NOMO-1 (cell line): ENCODE measurements around the gene YJEFN3.

Experiments
- DNase-seq, 2 experiments: peaks; one replicate each; lab custom pipeline; 2025; ENCODE audit not compliant: unreplicated experiment in 2 of 2; lab: John Stamatoyannopoulos, UW

Gene YJEFN3

DNA sequence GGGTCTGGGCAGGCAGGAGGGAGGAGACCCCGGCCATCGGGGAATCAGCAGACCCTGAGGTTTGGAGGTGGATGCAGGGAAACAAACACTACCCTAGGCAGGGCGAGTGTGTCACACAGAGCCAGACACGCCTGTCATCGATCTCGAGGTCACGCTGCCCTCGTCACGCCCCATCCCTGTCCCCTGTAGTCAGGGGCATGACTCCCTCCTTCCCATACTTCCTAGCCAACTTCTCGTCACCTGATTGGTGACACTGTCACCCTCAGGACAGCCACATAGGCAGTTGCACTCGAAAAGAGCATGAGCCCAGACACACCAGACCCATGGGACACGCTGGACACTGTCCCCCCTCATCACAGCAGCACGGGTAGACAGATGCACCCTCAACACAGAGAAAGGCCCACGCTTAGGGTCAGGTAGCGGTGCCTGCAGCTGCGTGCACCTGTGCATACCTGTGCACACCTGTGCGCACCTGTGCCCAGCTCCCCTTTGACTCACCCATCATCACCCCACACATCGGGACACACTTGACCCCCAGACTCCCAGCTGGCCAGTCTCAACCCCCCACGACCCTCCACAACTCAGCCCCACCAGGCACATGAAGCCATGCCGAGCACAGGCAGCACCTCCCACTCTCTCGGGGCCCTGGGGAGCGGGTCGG lies 21.2 kb downstream of the YJEFN3 start:
- DNase-seq: no peak

DNA sequence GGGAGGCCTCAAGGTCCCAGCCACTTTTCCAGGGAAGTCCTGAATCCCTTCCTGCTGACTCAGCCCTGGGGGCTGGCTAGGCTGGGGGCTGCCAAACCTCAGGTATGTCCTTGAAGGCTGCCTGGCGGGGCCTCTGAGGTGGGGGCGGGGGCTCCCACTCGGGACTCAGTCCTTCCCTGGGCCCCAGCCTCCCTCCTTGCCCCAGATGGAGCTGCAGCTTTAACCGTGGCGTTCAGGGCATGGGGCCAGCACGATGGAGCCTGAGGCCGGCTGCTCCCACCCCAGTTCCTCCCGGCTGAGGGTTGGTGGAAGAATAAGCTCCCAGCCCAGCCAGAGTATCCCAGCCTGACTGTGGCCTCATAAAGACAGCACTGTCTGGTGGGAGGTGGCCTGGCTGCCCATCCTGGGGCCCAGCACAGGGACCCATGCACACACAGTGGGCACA lies 21.8 kb downstream of the YJEFN3 start:
- DNase-seq: no peak

DNA sequence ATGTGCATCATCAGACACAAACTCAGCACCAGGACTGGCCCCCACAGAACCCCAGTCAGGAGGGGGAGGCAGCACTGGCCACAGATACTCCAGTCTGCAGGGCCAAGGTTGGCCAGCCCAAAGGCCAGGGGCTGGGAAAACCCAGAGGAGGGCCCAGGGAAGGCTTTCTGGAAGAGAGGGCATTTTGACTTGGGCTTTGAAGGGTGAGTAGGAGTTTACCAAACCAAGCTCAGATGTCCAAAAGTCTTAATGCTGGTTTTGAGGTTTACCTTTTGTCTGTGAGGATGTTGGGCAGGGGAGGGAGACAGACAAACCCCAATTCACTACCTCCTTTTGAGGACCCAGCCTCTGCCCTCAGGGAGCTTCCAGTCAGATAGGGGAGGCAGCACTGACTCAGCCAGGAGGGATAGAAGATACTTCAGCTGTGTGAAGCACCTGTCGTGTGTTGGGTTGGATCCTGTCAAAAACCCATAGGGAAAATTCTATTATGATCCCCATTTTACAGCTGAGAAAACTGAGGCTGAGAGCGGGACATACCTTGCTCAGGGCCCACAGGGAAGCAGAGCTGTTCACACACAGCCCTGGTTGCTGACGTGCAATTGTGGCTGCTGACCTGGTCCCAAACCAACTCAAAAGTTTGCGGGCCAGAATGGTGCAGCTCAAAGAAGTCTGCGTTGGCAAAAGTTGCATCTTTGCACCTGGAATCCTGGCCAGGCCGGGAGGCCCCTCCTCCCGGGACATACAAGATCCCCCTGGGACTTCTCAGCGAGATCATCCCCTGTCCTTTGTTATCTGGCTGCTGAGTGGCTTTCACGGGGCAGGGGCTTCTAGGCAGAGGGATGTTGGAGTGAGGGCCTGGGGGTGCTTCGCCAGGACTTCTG lies 22.5 kb downstream of the YJEFN3 start:
- DNase-seq: no peak

DNA sequence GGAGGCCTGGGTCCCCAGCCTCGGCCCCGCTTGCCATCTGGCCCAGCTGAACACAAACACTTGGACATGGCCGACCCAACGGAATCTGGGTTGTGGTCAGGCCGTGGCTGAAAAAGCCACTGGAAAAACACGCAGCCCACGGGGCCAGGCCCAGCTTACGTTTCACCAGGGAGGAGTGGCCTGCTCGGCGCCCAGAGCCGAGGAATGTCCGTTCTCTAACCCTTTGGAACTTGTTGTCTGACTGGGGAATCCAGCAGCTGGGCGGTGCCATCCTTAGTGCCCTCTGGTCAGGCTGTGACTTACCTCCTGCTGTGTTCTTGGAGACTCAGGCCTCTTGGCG lies 23.1 kb downstream of the YJEFN3 start:
- DNase-seq: no peak

DNA sequence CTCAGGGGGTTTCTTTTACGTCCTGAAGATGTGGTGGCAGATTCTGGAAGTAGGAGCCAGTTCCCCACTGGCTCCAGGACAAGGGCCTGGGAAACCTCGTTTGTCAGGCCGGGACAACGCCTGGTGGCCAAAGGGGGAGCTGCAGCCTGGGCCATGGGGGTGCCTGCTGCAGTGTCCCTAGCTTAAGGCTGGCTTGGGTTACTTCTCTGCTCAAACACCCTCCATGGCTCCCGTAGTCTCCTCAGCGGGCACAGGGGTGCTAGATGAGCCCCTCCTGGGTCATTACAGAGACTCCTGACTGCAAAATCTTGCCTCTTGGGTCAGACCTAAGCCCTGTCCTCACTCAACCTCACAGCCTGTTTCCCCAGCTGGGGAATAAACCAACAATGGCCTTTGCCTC lies 24.1 kb downstream of the YJEFN3 start:
- DNase-seq: no peak

DNA sequence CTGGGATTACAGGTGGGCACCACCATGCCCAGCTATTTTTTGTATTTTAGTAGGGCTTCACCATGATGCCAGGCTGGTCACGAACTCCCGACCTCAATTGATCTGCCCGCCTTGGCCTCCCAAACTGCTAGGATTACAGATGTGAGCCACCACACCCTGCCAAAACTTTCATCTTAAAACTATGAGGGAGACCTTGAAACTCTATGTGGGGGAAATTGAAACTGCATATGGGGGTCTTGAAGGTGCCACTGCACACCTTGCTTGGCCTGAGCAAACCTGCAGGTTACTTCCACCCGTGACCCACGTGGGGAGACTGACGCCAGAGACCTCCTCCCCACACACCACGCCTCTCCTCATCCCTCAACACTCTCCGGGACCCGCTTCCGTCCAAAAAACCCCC lies 25.0 kb downstream of the YJEFN3 start:
- no peak for DNase-seq

DNA sequence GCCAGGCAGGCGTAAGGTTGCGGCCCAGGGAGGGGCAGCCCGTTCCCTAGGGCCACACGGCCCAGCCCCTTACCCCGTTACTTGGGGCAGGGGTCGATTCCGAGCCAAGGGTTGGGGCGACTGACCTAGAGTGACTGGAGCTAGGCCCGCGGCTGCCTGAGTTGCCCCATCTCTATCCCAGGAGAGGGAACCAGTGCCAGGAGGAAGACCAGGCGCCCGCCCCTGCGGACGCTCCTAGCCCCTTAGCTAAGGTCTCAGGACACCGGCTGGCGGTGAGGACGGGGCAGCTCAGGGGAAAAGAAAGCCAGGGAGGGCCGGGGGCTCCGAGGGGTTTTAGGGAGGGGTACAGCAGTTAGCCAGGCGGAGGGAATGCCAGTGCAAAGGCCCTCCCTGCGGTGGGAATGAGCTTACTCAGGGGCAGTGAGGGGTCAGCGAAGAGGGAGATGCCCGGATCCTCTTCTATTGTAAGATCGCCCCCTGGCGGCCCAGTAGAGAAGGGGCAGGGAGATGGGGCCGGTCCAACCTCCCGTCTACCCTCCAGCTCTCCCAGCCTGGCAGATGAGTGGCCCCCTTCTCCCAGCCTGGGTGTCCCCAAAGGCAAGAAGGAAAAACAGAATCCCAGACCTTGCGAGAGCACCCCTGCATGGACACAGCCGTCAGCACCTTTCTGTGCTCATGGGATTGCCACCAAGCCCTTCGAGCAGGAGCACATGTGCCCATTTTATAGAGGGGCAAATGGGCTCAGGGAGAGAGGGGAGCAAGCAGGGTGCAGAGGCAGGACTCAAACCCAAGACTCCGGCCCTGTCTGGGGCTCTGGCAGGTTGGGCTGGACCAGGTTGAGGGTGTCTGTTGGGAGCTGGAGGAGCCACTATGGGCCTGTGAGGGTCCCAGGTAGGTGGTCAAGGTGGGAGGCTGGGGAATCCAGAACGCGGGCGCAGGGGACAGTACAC lies 25.6 kb downstream of the YJEFN3 start:
- peak in 1 of 2 experiments; percentile 12 for DNase-seq

DNA sequence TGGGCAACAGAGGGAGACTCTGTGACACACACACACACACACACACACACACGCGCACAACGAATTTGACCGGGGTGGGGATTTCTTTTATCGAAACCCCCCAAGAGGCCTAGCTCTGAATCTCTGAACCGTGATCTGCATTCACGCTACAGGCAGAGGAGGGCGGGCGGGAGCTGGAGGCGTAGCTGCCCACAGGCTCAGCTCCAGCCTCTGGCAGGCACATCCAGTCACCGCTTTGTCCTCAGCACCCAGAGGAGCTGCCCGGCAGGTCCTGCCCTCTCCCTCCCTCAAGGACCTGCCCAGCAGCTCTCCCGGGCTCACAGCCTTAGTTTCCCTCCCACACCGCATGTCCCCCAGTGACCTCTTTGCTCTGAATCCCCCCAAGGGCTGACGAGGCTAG lies 29.3 kb downstream of the YJEFN3 start:
- DNase-seq: no peak

DNA sequence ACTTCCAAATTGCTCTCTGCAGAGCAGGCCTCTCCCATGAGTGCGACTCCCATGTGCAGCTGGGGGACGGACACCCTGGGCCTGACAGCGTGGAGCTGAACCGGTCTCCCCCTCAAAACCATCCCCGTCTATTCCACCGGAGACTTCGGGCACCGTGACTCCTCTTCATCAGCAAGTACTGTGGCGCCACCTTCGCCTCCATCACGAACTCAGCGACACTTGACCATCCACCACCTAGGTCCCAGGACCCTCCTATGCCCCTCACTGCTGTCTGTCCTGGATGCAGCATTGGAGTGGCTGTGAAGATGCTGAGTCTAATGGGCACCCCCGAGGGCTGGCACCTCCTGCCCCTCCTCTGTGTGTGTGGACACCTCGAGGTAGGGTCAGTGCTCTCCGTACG lies 29.9 kb downstream of the YJEFN3 start:
- DNase-seq: no peak

DNA sequence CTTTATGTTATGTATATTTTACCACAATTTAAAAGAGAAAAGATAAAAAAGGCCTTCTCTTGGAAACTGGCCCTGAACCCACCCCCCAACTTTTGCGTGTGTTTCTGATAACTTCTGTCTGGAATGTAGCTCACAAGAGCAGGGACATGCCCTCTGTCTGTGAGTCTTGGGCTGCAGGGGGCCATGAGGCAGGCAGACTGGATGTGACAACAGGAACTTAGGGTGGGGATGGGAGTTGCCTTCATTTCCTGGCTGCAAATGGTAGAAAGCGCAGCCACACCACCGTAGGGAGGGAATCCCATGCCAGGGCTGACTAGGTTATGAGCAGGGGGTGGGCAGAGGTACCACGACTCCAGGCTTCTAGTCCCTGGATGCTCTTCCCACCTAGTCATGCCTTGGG lies 31.2 kb downstream of the YJEFN3 start:
- DNase-seq: no peak

DNA sequence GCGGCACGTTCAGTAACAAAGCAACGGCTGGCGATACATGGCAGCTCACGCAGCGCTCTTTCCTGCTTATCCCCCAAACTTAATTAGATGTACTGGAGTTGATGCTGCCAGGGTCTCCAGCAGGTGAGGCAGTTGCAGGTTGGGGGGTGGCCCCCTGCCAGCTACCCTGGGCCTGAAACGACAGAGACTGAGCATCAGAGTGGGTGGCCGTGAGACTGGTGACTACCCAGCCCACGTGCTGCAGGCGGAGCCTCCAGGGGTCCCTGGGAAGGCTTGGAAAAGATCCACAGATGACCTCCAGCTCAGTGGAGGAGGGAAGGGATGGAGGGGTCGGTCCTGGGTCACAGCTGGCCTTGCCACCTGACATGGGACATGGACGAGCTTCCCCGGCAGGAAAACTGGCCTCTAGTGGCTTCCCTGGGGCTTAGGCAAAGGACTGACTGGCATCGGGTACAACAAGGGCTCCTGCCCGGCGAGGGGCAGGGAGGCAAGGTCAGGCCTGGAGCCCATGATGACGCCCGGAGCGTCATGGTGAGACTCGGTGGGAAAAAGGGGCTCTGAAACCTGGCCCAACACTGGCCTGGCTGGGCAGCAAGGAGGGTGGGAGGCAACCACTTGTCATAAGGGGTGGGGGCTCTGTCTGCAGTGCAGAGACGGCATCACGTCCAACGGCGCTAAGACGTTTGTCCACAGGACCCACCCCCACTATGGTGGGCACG lies 33.4 kb downstream of the YJEFN3 start:
- DNase-seq: no peak

DNA sequence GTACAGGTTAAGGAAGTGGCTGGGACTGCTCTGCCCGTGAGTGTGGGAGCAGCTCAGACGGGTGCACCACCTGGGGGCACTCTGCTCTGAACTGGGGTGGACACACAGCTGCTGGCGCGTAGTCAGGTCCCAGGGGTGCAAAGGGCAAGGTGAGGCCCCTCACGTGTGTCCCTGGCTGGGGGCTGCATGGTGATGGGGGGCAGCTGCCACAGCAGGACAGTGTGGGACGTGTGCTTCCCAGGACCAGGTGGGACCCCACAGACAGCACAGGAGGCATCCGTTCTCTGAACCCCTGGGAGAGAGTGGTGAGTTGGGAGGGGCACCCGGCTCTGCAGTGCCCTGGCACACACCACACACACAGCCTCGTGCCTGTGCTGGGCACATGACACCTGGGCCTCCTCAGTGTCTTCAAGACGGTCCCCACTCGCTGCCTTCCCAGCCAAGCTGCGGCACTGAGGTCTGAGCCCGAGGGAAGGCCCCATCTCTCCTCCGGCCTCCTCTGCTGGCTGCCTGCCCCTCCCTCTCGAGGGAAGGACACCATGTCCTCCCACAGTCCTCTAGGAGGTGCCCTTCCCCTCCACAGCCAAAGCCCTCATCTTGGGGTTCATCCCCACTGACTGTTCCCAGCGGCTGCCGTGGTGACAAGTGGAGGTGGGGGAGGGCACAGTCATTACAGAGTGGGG lies 34.1 kb downstream of the YJEFN3 start:
- no peak for DNase-seq

DNA sequence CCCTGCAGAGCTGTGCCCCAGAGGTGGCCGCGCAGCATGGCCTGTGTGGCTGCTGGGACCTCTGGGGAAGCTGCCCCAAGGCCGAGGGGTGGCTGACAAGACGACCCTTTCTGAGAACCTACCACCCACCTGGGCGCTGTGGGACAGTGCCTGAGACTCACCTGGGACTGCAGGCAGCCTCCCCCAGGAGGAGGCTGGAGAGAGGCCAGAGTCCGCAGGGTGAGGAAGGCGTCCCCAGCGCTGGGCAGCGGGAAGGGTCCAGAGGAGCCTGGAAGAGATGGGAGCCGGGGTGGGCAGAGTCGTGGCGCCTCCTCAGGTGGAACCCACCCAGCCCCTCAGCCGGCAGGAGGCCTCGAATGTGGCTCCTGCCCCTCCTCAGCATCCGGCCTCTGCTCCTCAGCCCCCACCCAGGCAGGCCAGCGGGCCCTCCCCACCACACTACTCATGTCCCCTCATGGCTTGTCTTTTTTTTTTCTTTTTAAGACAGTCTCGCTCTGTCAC lies 34.7 kb downstream of the YJEFN3 start:
- DNase-seq: no peak

DNA sequence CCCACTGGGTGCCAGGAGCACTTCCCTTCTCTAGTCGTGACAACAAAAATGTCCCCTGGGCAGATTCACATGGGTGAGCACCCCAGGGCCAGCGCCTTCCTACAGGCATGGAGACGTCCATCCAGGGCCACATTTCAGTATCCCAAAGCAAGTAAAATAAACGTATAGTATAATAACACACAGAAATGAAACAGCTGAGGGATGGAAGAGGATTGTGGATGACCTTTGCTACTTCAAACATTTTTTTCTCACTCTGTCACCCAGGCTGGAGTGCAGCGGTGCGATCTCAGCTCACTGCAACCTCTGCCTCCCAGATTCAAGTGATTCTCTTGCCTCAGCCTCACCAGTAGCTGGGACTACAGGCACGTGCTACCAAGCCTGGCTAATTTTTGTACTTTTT lies 37.6 kb downstream of the YJEFN3 start:
- DNase-seq: no peak

DNA sequence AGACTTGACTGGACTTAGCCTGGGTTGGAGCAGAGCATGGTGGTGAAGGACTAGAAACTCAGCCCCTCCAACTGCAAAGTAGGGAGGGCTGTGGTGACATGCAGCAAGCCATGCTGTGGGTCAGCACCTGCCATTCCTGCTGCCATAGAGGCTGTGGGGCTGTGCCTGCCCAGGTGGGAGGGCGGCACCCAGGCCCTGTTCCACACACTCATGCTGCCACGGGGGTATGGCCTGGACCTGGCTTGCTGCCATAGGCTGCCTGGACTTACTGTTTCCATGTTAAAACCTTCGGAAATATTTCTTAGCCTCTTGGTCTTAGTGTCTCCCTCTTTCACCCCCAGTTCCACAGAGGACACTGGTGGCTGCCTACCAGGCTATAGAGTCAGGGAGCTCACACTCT lies 38.7 kb downstream of the YJEFN3 start:
- no peak for DNase-seq

DNA sequence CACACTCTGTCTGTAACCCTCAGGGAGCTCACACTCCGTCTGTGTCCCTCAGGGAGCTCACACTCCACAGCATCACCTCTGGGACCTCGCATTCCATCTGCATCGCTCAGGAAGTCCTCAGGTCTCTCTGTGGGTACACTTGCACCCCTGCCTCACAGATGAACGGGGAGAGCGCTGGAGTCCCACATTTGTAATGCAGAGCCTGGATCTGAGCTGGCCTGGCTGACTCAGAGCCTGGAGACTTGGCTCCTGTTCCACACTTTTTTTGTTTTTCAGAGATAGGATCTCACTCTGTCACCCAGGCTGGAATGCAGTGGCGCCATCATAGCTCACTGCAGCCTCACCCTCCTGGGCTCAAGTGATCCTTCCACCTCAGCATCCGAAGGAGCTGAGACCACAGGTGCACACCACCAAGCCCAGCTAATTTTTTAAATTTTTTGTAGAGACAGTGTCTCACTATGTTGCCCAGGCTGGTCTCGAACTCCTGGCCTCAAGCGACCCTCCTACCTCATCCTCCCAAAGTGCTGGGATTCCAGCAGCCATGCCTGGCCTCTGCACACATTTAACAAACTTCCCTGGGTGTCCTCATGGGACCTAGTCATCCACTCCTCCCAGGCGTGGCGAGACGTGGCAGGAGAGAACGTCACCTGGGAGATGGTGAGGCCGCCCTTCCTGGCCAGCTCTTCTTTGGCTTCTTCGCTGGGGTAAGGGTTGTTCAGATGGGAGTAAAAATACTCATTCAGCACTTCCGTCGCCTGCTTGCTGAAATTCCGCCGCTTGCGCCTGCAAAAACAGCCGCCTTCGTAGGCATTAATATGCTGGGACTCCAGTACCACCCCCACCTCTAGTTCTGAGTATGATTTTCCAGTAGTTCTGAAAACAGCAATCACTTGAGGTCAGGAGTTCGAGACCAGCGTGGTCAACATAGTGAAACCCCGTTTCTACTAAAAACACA lies 40.4 kb downstream of the YJEFN3 start:
- no peak for DNase-seq

DNA sequence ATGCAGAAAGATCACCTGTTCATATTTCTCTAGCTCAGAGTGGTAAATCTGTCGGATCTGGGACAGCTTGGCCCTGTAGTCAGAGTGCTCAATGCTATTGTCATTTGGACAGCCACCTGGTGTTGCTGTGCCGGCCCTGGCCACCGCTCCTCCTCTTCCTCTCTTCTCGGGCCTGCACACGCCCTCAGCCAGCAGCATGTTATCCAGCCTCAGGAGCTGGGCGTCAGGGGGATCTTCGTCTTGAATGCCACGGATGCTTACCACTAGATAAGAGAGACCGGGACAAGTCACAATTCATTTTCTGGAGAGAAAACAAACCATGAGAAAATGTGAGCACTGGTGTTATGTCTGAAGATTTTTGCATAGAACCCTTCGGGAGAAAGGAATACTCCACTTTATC lies 41.9 kb downstream of the YJEFN3 start:
- no peak for DNase-seq

DNA sequence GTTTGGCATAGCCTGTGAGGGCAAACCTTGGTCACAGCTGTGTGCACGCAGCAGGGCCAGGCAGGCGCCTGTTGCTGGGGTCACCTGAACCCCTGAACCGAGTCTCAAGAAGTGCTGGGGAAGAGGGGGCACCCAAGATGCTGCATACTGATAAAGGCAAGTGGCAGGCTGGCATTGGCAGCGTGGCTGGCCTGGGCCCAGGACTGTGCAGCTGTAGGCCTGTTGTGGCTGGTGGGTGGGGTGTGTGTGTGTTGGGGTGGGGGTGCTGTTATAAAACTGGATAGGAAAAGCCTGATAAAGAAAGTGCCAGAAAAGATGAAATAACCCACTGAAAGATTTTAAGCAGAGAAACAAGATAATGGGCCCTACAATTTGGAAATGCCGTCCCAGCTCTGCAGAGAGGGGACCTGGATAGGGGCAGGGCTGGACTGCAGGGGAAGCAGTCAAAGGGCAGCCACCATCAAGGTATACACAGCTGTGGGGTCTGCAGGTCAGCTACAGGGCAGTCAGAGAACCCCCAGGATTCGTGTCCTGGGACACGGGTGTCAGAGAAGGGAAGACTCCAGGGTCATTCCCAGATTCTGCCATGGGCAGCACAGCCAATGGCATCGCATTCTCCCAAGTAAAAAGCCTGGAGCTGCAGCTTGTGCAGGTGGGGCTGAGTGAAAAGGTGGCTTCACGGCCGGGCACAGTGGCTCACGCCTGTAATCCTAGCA lies 42.5 kb downstream of the YJEFN3 start:
- DNase-seq: no peak
